Stimulated activated CD4-positive, alpha-beta T cell treated with anti-CD3 and anti-CD28 coated beads, Interleukin-1b, Interleukin-23, amount 100 ng/mL, for 1 hour (primary cell): ENCODE results near the gene CLCA1.

Source experiments
- DNase-seq, 2 donors: peaks; one replicate each; pipeline ENCODE4 v3.0.0-alpha.2; 2020; ENCODE audit warnings: low read depth in 2 of 2

Gene CLCA1

DNA sequence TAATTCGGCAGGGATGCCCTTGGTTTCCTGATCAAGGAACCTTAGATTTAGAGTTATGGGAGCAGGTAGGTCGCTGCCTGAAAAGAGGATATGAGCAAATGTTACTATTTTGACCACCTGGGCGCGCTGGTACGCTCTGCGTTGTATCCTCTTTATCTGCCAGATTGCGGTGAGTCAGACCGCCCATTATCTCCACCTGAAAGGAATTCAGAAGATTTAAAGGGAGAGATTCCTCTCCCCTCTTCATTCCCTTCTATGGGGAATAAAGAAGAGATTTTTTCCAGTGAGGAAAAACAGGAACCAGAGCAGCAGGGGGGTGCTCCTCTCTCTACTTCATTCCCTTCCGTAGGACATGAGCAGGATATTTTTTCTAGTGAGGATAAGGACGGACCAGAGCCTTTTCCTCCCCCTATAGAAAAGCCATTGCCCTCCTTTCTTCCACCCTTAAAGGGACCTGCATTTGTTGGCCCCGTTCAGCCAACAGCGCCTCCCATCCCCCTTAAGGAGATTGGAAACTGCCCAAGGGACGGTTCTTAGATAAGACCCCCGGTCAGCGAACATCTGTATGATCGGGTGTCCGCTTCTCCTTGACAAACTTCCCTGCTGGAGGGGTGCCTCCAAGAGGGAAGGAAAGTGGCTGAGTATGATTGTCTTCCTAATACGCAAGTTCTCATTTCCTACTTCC is 34.1 kb downstream of the CLCA1 start:
- DNase-seq = no peak

DNA sequence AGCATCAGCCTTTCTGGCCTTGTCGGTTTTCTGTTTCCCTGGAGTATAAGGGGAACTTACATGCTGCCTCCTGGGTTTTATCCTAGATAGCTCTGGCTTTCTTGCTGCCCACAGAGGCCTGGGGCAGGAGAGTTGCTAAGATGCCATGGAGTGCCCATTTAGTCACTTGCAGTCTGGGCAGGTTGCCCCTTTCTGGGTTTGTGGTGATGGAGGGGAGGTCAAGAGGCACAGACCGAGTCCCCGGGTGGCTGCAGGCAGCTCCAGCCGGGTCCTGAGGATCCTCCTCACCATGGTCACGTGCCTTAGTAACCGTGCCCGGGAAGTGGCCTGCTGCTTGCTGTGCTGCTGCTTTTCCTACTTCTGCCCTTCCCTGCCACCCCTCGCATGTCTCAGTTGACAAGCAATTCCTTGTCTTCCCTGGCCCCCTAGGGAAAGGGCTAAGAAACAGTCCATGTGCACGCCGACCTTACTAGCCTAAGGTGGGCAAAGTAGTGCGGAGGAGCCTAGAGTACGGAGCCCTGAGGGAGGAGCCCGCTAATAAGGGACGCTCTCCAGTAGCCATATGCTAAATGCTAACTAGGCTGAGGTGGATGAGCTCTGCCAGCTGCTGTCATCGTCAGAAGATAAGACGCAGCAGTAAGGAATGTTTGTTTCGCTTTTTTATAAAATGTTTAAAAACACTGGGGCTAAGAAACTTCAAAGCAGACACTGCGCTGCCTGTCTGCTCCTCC is 34.8 kb downstream of the CLCA1 start:
- DNase-seq = no peak

DNA sequence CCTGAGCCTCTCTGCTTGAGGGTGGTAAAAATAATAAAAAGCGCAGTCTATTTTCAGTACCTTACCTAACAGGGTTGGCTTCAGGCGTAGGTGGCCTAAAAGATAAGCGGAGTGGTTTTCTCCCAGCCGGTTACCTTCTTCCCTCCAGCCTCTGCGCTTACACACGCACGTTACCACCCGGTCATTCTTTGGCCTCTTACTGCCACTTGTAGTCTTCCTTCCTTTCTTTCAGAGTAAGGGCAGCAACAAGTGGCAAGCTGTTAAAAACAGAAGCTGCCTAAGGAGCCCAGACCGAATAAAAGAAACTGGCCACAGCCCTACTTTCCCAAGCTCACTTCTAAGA is 35.4 kb downstream of the CLCA1 start:
- DNase-seq = no peak

DNA sequence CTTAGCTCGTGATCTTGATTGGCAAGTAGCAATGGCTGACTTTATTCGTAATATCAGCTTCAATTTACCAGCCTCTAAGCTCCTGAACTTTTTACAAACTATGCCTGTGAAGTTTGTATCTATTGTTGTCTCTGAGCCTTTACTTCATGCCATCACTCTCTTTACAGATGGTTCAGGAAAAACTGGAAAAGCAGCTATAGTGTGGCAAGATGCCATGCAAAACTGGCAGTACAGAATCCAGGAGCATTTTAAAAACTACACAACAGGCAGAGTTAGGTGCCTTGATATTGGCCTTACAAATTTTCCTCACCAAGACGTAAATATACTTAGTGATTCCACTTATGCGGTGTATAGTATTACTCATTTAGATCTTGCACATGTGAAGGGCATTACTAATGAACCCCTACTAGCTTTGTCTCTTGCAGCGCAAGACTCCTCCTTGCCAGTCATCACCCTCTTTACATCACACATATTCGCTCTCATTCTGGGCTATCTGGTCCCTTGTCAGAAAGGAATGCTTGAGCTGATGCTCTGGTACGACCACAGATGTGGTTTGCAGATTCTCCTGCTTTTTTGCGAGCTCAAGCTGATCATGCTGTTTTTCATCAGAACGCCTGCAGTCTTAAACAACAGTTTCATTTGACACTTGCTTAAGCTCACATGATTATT is 36.3 kb downstream of the CLCA1 start:
- DNase-seq = no peak

DNA sequence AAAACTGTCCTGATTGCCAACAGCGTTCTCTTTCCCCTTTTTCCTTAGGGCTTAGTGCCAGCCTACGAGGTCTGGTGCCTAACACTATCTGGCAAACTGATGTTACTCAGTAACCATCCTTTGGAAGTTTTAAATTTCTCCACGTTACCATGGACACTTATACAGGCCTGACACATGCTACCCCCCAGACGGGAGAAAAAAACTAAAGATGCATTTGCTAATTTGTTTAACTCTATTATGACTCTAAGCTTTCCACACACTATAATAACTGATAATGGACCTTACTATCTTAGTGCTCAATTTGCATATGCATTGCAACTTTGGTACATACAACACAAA is 36.8 kb downstream of the CLCA1 start:
- no peak for DNase-seq

DNA sequence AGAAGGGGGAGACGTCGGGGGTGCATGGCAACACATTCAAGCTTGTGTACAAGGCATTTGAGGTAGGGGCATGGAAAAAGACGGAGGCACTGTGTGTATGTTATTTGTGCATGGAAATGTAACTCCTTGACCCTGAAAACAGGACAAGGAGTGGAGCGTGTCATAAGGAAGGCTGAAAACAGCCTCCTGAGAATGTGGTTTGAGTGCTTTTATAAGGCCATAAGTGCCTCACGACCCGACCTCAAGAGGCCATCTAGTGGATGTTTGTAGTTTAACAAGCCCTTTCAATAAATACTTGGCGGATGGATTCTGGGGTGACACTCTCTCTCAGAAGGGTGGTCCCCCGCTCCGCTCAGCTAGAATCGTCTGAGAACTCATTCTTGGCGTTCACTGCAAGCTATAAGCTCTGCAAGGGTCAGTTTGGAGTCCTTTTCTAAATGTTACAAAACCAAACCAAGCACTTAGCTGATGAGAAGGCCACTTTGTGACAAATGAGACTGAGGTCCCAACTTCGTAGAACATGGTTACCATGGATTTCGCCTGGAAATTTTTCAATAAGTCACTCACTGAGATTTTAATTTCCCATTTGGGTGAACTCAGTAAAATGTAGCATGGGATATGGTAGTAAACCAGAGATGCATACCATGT is 39.3 kb downstream of the CLCA1 start:
- DNase-seq = no peak

DNA sequence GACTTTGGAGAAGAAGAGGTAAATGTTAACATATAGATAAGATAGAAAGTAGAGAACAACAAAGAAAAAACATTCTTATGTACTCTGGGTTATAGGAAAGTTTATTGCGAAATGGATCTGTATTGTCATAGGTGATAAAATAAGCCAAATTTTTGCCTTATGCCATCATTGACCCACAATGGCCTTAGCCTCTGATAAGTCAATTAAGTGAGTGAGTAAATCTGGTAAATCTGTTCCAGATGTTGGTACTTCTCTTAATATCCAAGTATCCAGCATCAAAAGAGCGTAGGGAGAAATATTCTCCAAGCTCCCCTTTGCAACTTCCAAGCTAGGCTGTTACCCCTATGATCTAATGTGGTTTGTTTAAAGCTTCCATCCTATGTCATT is 39.8 kb downstream of the CLCA1 start:
- no peak for DNase-seq

DNA sequence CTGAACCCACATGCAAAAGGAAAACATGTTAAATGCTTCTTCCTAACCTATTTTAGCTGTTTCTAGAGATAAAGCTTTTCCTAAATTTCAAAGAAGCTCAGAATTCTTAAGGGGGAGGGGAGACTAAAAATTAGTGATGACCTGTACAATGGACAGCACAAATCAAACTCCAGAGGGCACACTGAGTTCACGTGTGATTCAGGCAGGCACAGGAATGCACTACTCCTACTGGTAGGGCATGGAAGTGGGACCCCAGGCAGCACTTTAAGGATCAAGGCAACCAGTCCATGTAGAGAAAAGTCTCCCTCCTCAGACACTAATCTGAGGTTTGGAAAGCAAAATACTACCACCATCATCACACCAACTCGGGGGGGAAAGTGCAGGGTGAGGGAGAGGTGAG is 46.9 kb downstream of the CLCA1 start:
- no peak for DNase-seq

DNA sequence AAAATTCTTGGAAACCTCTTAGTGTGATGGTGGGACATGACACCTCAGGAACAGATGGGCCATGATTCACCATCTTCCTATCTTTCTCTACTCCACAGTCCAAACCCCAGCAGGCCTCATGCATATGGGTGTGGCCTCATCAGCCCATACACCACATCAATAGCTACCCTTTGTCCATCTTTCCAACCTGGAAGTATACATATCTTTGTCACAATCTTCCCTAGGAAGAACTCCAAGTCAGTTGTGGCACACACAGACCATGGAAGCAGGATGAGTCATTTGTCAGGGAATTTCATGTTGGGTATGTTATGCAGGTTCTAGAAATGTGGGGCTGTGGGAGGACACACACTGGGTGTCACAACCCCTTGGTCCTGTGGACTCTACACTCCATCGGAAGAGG is 47.6 kb downstream of the CLCA1 start:
- DNase-seq = no peak

DNA sequence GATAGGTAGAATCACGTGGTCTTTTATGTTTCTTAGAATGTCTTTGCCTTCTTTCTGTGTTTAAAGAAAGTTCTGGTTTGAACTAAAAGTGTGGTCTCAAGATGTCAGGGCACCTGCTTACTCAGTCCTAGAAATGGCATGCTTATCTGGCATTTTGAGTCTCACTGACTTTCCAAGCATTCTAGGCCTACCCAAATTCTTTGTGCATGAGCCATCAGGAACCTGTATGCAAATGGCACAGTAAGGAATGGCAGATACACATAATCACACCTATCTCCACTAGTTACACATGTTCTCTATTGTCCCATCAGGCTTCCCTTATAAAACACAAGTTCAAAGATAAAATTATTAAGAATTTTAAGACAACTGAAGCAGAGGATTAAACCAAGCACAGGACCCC is 48.6 kb downstream of the CLCA1 start:
- no peak for DNase-seq

DNA sequence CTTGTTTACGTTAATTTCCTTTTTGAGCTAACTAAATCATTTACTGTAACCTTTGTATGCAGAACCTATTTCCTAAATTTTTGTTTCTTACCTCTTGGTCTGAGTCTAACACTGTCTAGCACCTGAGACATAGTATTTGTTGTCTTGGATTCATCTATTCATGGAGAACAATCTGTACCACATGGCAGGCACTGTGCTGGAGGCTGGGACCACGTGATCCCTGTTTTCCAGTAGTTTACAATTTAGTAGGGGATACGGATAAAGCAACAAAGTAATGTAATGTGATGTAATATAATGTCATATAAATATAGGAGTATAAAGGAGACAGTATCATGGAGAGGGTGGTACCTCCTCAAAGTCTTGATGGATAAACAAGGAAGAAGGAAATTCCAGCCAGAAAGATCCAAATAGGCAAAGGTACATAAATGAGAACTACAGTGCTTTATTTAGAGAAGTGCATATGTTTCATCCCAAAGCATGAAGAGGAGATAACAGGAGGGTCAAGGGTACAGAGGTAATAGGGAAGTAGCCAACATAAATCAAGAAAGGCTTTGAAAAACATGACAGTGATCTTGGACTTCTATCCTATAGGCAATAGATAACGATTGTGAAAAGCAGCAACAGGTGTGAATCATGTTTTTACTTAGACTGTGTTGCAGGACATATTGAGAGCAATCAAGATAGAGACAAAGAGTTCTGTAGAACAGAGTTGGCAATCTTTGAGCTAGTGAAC is 52.2 kb downstream of the CLCA1 start:
- no peak for DNase-seq

DNA sequence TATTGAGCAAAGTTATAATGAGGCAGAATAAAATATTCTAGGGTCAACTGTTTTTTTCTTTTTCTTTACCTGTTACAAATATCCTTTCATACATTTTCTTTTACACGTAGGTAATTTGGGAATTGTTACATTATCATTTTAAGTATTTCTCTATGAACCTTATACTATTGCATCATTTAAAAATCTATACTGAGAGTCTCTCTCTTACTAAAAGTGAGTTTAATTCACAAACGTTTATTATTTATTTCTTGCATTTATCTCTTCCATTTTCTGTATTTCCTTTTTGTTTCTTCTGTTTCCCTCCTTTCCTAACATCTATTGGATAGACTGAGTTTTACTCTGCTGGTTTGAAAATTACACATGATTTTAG is 52.8 kb downstream of the CLCA1 start:
- no peak for DNase-seq

DNA sequence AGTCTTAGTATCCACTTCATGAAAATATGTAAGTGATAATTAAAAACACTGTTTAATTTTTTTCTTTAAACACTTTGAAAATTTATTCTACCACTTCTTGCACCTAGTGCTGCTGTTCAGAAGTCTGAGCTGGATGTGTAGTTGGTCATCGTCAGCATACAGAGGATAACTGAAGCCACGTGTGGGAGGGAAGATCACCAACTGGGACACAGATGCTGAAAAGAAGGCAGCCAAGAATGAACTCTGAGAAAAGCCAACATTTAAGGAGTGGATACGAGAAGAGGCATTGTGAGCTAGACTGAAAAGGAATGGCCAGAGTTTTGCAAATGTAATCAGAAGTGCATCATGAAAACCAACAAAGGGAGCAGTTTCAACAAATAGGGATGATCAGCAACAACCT is 53.5 kb downstream of the CLCA1 start:
- DNase-seq = no peak

DNA sequence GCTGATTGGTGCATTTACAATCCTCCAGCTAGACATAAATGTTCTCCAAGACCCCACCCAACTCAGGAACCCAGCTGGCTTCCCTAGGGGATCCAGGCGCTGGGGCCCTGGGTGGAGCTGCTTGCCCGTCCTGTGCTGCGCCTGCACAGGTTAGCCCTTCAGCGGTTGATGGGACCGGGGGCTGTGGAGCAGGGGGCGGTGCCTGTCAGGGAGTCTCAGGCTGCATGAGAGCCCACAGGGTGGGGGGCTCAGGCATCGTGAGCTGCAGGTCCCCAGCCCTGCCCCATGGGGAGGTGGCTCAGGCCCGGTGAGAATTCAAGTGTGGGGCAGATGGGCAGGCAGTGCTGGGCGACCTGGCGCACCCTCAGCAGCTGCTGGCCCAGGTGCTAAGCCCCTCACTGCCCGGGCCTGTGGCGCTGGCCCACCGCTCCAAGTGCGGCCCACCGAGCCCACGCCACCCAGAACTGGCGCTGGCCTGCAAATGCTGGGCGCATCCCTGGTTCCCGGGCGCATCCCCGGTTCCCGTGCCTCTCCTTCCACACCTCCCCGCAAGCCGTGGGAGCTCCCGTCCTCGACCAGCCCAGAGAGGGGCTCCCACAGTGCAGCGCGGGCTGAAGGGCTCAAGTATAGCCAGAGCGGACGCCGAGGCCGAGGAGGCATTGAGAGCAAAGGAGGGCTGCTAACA is 55.1 kb downstream of the CLCA1 start:
- no peak for DNase-seq

DNA sequence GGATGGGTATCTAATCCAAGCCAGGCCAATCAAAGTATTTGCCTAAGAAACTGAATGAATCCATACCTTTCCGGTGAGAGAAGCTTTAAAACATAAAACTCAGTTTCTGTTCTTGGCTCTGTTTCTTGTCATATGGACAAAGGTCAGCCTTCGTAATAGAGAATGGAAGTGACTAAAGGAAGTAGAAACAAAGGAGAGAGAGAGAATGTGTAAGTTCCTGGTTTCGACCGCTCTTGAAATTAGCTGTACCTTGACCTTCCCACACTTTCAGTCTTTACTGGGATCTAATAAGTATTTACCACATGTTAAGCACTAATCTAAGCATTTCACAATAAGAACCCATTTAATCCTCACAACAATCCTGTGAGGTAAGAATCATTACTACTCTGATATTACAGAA is 58.6 kb downstream of the CLCA1 start:
- no peak for DNase-seq

DNA sequence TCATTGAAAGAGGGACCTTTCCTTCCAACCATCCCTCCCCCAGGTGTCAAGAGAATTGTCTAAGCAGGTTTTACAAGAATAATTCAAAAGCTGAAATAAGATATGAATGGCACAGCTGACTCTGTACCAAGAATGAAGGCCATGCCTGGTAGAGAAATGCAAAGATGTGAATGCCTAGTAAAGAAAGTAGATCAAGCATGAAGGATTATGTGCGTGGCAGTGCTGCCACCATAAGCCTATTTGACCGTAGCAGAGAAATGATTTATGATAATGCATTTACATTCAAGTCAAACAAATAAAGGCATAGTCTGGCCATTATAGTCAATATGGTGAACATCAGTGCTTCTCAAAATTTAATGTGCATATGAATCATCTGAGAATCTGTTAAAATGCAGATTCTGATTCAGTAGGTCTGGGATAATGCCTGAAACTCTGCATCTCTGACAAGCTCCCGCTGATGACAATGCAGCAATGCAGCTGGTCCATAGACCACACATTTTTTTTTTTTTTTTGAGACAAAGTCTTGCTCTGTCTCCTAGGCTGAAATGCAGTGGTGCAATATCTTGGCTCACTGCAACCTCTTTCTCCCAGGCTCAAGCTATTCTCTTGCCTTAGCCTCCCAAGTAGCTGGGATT is 61.6 kb downstream of the CLCA1 start:
- no peak for DNase-seq

DNA sequence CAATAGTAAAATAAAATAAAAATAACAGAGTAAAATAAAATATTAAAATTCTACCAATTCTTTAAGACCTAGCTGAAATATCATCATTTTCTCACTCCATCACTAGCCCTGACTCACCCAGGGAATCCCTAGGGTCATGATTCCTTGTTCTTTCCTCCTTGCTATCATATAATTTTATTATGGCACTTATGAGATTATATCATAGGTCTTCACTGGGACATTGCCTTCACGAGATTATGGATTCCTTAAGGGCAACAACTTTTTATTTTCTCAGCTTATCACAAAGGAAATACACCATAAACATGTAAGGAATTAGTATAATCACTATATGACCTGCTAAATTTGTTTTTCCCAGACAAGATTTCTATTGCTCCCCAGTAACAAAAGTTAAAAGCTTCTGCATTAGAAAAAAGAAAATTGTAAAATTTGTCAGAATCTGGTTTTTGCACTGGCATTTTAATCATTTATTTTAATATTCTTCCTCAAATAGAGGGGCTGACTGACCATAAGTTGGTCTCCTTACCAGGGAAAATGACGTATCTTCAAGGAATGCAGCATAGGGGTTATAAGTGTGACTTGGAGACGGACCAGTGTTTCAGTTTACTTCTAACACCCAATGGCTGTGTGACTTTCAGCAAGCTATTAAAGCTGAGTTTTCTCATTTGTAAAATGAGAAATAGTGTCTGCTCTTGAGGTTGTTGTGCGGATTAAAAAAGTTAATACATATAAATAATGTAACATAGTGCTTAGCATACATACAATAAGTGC is 69.4 kb downstream of the CLCA1 start:
- no peak for DNase-seq

DNA sequence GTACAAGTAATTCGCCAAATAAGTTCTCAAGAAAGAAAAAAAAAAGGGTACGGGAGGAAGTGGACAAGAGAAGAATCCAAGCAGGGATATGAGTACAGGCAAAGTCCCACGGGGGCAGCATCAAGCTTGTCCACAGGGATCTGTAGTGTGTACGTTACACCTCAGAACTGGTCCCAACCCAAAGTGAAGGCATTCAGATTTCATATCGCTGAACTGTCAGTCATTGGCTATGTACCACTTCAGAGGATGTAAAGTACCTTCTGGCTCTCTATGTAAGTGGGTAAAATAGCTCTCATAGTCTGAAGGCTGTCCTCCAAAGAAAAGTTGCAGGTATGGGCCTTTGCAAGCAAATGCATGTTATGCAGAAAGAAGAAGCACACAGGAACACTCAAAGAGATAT is 70.0 kb downstream of the CLCA1 start:
- no peak for DNase-seq

DNA sequence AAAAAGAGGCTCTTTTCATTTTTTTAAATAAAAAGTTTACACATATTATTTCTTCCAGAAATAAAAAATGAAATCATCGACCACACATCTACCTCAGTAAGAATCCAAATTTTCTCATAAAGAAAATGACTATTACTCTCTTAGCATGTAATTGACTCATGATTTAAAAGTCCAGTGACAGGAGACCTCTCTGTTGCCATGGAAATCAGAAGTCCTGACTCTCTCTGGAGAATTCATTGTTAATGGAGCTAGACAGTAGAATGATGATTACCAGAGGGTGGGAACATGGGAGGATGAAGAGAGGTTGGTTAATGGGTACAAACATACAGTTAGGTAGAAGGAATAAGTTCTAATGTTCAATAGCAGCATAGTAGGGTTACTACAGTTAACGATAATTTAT is 73.1 kb downstream of the CLCA1 start:
- DNase-seq = no peak

DNA sequence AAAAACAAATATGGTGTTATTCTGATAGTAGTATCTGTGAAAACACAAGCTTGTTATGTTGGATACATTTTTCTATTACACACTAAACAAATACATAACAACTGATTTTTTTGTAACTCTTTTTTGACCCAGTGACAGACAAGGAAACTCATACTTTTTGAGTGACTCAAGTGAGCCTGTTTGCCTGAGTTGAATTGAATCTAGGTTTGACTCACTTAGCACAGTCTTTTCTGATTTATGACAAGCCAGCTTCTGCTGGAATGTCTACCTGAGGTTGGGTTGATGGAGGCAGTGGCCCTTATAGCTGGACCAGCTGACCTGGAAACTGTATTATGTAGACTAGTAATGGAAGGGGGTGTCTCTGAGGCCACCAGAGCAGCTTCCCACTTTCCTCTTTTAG is 73.9 kb downstream of the CLCA1 start:
- DNase-seq = no peak
